KG1 (cell line): ENCODE results near the gene SHANK1.

Source experiments
- DNase-seq: peaks from one replicate; lab custom pipeline; 2025; lab: John Stamatoyannopoulos, UW

The SHANK1 gene

DNA sequence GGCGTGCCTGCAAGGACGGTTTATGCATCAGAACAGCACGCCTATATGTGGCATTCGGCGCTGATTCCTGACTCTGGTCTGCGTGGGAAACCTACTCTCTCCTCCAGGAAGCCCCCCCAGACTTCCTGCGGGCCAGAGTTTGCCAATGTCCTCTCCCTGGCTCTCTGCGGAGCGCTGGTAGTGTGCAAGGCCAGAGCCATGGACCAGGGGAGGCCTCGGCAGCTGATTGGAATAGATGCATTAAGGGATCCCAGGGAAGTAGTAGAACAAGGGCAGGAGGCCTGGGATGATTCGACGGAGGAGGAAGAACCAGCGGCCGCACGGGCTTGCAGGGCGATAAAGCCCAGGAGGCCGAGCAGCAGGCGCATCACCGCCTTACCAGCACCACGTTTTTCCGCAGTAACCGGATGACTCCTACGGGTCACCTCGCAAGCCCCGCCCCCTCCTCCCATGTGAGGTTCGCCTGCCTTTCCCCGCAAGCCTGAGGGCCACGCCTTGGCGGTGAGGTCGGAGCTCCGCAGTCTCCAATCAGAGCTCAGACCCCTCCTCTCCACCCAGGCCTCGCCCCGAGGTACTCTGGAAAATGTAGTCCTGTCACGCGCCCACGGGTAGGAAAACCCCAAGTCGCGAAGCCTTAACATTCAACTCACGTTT is 8.6 kb upstream of the SHANK1 start:
- DNase-seq, result peak; percentile 40

DNA sequence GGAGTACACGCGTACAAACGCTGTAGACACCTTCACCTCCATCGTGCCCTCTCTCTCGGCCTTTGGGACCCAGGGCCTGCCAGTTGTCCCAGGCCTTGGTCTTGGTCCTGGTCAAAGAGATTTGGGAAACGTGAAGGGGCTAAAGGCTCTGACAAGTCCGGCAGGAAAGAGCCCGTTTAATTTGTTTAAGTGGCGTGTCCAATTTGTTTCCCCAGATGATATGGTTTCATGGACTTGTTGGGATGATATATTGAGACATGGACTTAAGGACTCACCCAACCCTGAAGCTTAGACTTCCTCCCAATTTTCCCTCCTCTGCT is 6.3 kb upstream of the SHANK1 start:
- DNase-seq, result no peak

DNA sequence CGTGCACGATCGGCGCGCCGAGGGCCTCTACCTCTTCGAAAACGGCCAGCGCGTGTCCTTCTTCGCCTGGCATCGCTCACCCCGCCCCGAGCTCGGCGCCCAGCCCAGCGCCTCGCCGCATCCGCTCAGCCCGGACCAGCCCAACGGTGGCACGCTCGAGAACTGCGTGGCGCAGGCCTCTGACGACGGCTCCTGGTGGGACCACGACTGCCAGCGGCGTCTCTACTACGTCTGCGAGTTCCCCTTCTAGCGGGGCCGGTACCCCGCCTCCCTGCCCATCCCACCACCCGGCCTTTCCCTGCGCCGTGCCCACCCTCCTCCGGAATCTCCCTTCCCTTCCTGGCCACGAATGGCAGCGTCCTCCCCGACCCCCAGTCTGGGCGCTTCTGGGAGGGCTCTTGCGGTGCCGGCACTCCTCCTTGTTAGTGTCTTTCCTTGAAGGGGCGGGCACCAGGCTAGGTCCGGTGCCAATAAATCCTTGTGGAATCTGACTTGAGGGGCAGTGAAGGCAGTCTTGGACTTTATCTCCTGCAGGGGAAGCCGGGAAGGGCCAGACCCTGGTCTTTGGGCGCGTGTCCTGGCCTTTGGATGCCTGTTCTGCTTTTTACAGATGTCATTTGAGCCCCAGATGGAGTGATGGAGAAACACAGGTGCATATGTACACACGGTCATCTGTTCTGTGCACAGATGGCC is 5.8 kb upstream of the SHANK1 start:
- DNase-seq, result no peak

DNA sequence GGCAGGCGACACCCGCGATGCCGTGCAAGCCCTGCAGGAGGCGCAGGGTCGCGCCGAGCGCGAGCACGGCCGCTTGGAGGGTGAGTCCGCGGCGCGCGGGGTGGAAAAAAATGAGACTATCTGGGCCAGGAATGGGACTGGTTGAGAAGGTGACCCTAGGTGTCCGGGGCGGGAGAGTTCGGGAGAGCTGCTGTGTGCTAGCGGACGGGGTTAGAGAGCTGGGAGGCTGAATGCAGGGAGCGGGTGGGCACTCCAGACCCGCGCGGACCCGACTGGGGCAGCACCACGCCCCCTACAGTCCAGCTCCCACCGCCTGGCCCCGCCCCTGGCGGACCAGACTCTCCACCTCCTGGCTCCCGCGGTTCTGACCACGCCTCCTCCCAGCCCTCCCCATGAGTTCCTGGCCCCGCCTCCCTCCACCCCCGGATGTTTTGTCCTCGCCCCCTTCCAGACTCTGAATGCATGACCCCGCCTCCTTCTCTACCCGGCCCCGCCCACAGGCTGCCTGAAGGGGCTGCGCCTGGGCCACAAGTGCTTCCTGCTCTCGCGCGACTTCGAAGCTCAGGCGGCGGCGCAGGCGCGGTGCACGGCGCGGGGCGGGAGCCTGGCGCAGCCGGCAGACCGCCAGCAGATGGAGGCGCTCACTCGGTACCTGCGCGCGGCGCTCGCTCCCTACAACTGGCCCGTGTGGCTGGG is 5.1 kb upstream of the SHANK1 start:
- peak; percentile 99 for DNase-seq

DNA sequence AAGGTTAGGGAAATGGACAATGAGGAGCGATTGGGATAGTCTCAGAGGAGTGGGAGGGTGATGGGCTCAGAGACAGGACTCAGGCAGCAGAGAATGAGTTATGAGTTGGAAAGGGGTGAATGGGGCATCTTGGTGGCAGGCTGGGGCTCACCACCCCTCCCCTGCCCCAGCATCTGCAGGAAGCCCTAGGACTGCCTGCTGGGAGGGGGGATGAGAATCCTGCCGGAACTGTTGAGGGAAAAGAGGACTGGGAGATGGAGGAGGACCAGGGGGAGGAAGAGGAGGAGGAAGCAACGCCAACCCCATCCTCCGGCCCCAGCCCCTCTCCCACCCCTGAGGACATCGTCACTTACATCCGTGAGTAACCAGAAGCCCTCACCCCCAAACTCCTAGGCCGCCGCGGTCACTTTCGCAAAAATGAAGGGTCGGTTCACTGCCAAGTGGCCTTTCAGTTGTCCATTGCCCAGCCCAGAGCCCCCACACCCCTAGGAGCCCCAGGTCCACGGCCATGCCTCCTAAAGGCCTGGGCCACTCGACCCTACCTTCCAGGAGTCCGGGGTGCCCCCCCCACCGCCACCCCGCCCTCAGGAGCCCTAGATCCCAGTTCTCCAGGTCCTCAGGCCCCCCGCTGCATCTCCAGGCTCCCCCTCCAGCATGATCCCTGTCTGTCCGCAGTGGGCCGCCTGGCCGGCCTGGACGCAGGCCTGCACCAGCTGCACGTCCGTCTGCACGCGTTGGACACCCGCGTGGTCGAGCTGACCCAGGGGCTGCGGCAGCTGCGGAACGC is 4.3 kb upstream of the SHANK1 start:
- no peak for DNase-seq

DNA sequence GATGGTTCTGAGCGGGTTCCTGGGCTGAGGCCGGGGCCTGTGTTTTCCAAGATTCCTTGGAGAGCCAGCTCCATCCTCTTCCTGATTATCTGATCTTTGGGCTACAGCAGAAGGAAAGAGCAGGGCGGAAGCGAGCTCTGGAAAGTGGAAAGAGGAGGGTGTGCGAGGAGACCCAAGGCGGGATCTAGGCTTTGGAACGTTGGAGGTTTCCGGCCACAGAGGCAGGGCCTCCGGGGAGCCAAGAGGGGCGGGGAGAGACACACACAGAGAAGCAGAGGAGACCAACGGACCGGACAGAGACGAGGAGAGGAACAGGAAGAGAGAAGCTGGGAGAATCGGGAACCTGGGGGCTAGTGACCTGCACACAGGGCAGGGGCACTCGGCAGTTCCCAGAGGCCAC is 3.5 kb upstream of the SHANK1 start, which contains the start of gene CLEC11A:
CLEC11A (plus strand) TSS at position 296 of the 400 bp plus-strand sequence. CDS start 162 bp downstream, outside the sequence.
- DNase-seq, result no peak

DNA sequence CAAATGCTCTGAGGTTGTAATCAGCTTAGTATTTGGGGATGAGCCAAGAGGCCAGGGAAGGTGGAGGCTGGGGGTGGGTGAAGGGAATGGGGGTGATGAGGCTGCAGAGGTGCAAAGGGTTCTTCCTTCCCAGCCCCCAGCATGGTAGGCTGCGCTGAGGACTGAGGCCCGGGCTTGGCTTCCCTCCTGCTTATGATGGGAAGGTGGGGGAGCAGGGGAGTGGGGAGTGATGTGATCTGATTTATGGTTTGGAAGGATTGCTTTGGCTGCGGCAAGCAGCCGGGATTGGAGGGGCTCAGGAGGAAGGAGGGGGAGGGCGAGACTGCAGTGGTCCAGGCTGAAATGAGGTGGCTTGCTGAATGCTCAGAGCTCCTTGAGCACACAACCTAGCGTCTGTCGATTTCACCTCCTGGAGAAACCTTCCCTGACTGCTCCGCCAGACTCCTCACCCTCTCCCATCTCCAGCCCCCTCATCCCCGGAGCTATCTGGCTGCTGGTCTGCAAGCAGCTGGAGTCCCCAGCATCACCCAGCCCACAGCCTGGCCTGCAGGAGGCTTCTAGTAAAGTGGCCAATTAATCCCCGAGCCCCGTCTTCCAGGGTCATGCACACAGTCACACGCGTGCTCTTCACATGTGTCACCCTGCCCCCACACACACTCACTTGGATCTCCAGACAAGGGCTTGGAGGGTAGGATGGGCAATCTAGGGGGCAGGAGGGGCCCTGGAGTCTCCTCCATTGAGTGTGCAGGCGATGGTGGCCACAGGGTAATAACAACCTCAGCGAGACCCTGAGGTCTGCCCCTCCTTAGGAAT is 2.8 kb upstream of the SHANK1 start:
- DNase-seq, result no peak

DNA sequence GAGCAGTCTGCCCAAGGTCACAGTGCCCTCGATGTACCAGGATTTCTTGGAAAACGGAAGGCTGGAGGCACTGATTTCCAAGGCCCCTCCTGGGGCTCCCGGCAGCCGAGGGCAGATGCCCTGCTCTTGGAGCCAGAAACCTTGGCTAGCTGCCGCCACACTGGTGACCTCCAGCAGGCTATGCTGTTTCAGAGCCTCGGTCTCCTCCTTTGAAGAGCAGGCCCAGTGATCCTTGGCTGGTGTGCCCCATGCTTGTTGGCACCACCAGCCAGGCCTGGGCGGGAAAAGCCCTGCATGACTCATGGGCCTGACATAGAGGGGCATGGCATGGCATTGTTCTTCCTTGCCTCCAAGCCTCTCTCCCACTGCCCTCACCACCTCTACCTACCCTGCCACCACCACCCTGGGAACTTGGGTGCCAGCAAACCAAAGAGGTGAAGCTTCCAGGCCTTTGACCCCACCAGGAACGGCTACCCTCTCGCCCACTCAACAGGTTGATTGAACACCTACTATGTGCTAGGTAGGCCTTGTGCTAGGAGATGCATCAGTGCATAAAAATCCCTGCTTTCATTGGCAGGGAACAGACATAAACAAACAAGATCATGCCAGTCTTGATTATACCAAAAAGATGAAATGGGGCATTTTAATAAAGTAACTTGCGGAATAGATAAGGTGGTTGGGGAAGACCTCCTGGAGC is 2.0 kb upstream of the SHANK1 start:
- DNase-seq, result no peak

DNA sequence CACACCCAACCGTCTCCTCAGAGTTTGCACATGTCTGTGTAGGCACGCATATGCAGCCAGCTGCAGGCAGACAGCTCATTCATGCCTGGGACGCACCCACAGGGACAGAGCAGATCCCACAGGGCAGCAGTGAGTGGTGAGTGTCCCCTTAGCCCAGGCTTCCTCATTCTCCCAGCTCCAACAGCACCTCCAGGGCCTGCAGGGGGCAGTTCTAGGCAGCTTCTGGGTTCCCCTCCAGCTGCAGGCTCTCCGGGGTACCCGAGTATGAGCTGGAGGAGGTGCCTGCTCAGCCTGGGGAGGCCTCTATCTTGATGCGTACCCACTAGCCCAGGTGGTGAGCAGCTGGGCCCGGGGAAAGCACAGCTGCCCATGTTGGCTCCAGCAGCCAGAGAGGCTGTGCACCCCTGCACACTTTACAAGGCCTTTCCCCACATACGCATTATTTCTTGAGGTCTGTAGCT is 1.3 kb upstream of the SHANK1 start:
- DNase-seq, result no peak

DNA sequence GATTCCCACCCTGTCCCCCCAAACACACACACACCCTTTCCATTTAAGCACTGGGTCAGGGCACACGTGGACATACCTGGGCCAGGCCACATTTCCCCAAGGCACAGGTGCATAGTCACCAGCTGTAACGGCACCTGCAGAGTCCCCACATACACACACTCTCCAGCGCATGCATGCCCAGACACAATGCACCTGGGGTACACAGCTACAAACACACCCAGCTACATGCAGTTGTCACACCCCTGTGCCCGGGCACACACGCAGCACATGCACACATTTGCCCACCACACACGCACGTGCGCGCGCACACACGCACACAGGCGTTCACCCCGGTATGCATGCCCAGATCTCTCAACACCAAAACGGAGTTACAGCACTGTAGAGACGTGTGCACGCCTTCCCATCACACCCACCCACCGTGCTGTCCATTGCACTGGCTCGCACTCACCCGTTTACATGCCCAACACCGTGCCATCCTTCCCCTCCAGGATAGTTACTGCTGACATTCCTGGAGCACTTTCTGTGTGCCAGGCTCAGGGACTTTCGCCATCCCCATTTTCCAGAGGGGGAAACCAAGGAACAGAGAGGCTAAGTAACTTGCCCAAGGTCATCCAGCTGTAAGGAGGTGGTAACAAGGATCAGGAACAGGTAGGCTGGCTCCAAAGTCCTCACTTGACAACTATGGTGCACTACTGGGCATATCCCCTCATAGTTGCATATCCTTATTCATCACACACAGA is 749 bp upstream of the SHANK1 start:
- no peak for DNase-seq

DNA sequence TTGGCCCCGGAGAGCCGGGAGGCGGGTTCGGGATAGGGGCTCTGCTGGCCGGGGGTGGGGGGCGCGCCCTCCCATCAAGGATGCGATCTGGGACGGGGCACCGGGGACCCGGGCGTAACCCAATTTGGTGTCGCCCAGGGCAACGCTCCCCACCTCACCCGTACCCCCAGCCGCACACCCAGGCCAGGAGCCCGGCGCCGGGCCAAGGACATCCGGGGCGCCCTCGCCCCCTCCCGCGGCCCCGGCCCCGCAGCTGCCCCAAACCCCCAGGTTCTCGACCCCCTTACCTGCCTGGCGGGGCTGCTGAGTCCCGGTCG is 525 bp downstream of the SHANK1 start:
- DNase-seq, result no peak

DNA sequence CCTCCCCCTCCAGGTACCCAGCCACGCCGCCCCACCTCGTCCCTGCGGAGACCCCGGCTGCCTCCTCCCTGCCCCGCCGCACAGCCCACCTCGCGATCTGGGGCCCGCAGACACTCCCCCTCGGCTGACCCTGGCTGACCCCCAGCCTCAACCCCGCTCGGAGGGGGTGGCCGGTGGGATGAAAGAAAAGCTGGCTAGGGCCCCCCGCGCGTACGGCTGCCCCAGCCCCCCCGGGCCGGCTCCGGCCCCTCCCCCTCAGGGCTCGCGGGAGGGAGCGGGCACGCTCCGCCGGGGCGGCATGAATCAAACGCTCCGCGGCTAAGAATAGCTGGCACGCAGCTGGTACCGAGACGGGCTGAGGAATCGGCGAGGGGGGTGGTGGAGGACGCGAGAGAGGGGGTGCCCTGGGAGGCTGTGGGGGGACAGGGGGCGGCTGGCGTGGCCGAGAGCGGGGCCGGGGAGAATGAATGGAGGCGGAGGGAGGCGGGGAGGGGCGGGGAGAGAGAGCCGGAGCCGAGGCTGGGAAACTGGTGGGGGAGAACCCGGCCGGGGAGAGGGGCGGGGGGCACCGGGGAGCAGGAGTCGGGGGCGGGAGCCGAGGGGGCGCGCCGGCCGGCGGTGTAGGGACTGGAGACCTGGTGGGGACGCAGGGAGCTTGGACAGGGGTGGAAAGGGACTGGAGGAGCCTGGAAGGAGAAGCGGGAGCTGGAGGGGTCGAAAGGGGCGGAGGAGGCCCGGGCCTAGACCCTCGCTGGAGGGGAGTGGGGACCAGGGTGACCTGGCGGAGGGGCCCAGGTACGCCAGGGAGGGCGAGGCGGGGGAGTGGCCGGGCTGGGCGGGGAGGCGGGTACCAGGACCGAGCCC is 1.1 kb downstream of the SHANK1 start:
- DNase-seq, result no peak

DNA sequence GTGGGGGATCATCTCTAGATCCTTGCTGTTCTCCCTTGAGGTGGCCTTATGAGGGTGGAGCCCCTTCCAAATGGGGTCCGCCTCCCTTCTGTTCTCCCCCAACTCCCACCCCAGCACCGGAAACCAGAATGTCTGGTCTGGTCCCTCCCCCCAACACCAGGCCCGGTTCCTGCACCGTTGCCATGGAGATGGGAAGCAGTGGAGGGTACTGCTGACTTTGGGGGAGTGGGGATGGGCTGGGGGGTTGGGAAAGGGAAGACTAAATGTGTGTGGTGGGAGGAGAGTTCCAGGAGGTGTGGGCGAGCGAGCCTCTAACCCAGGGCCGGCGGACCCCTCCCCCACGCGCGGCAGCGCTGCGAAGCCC is 1.7 kb downstream of the SHANK1 start:
- DNase-seq, result no peak

DNA sequence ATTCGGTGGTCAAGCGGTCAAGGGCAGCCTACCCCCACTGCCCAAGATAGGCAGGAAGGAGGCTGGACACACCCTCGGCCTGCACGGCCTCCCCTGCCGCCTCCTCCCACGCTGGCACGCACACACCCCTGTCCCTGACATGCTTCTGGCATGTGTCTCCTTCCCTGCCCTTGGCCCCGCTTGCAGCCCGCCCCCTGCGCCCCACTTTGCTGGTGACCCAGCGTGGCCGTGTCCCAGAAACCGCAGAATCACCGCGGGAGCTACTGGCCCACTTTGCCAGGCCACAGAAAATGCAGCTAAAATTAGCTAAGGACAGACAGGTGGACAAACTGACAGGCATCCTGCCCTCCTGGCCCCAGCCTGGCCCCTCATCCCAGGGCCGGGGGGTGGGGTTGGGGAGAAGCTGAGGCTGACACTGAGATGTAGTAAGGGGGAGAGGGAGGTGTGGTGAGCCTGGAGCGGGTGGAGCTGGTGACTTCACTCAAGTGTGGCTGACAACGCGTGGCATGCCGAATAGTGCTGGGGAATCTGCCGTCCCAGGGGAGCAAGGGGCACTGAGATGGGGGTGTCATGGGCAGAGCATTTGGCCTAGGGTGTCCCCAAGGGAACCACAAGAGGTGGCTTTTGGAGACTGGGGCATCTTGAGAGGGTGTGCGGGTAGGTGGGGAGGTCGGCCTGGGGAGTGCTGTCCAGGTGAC is 2.4 kb downstream of the SHANK1 start:
- DNase-seq, result no peak

DNA sequence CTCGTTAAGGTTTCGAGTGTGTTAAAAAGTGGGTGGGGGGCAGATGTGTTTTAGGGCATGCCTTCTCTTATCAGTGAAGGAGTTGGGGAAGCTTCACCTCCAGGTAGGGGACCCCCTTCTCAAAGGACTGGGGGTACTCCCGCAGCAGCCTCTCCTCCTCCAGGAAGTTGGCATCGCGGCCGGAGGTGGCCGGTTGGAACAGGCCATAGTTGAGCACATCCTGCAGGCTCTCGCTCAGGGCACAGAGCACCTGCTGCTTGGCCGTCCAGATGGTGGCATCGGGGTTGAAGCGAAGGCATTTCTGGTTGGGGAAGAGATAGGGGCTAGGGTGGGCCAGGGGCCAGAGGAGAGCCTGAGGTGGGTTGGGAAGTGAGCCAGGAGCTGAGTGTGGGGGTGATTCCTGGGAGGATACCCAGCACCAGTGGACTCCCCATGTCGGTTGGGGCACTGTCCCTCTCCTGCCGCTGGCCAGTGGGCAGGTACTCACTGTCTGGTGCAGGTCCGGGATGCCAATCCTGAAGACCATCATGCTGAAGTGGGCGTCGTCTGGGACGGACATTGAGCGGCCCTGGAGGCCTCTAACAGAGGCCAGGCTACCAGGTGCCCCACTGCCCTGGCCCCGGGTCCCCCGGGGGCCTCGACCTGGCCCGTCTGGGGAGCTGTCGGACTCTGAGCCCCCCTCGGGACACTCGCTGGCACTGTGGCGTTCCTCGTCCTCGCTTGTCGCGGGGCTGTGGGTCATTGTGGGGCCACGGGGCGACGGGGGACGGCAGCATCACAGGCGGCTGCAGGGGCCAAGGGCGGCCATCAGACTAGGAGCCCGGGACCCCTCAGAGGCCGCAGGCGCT is 3.2 kb downstream of the SHANK1 start:
- DNase-seq, result no peak

DNA sequence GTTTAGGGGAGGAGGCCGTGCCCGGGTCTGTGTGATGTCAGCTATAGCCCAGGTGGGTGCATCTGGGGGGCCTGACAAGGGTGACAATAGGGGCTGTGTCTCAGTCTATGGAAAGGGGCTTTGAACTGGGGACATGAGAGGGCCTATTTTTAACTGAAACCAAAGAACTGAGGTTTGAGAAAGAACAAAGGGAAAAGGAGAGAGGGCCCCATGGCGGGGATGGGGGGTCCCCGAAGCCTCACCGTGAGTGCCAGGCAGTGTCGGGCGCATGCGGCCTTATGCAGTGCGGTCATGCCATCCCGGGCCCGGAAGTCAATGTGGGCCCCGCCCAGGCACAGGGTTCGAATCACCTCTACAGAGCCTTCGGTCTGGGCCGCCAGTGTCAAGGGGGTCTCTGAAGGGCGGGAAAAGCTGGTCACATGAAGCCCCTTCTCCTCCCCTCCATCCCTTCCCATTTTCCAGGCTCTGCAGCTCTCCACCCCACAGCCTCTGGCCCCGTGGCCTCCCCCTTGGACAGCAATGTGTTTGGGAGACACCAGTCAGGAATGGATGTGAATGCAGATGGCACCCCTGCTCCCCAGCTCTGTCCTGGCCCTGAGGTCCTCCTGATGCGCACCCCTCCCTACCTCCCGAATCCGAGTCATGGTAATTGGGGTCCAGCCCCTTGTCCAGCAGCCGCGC is 5.9 kb downstream of the SHANK1 start:
- no peak for DNase-seq

DNA sequence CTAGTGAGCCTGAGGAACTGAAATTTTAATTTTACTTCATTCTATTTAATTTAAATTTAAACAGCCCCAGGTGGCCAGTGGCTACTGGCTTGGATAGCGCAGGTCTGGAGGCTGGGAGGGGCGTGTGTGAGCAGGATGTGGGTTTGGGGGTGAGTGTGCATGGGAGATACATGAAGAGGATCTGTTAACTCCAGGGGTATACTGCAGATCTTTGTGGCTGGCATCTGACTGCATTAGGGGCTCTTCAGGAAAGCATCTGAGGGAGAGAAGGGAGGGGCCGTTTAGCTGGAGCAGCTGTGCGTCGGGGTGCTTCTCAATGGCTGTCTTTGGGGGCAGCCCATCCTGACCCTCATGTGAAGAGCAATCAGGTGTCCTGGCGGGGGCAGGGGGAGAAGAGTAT is 6.8 kb downstream of the SHANK1 start:
- no peak for DNase-seq
